Loucy (cell line): ENCODE data around the gene HMGXB3.

Source experiments
- CTCF ChIP-seq: fragments of 200-600 bp; sonication (generic); conservative IDR thresholded peaks from 2 replicates; pipeline ENCODE4 v1.5.1; 2014; ENCODE audit warnings: mild to moderate bottlenecking, antibody characterized with exemption, low read length
- EZH2phosphoT487 ChIP-seq: fragments of 200-600 bp; IDR thresholded peaks from 2 replicates; pipeline ENCODE4 v1.6.1; 2018; ENCODE audit warnings: antibody characterized with exemption, mild to moderate bottlenecking, moderate library complexity, borderline replicate concordance

- no peak for TF ChIP-seq CTCF
- no peak for TF ChIP-seq EZH2phosphoT487
Observed at GRCh38 chr5:150026682-150027172, 26.2 kb downstream of the HMGXB3 start.
